HCT116 (cell line): ENCODE results near the gene MADCAM1. TPM values are rescaled to one million over a fixed set of nuclear protein-coding genes. Genes with fewer than 3 reads are reported as not detected.
A peak's percentile ranks its signal among the peaks of the same experiment; 100 is the strongest.

Experiments
- ATAC-seq: fragments of 200-7000 bp; cut with Tn5 transposase; 2 replicates; pipeline ENCODE4 v1.9.1; 2020; ENCODE audit warnings: mild to moderate bottlenecking, moderate library complexity
- BruUV-seq: library from RNA; stranded (reverse); fragments of 400-500 nt; replicated peaks from 2 replicates; lab custom pipeline; 2021; lab: Mats Ljungman, UMichigan
- CTCF ChIA-PET: fragments of 300-600 bp; sonication (Branson Sonifier 250); formaldehyde crosslinking; loops from one replicate; lab custom pipeline; 2021; ENCODE audit warnings: antibody characterized with exemption; lab: Charles Lee
- POLR2A ChIA-PET: fragments of 300-600, 350-600 bp; sonication (Branson Sonifier 250); formaldehyde crosslinking; loops from one replicate; lab custom pipeline; 2021; ENCODE audit warnings: antibody characterized with exemption; lab: Charles Lee
- RAD21 ChIA-PET, 2 experiments: fragments of 300-600 bp; sonication (Branson Sonifier 250); formaldehyde crosslinking; loops; one replicate each; lab custom pipeline; 2023; ENCODE audit warnings: low total read pairs in 2 of 2; ENCODE audit not compliant: uncharacterized antibody in 2 of 2, unreplicated experiment in 2 of 2, low non-redundant PET in 1 of 2; lab: Charles Lee
- DNase-seq: peaks from one replicate; pipeline ENCODE4 v3.0.0-alpha.2; 2010; ENCODE audit warnings: low read depth, low spot score
- H2AFZ ChIP-seq: fragments of 200-600 bp; shearing (Covaris generic), sonication (generic); 2 replicates; pipeline ENCODE4 v1.6.1; 2017; ENCODE audit warnings: low read depth, mixed run types, mixed read lengths, antibody characterized with exemption, low read length; ENCODE audit not compliant: poor library complexity, severe bottlenecking
- H3K27ac ChIP-seq: 2 replicates; pipeline ENCODE4 v1.5.1; 2012; ENCODE audit warnings: low read depth, low read length
- H3K27me3 ChIP-seq: fragments of 200-600 bp; sonication (generic); 2 replicates; pipeline ENCODE4 v1.6.1; 2016; ENCODE audit warnings: mixed run types, low read length, mixed read lengths; ENCODE audit not compliant: insufficient read depth
- H3K36me3 ChIP-seq, 2 experiments: fragments of 200-500 bp in 1 of 2; fragments of 200-600 bp in 1 of 2; sonication (Bioruptor generic) in 1 of 2; sonication (generic) in 1 of 2; 2 replicates each; pipeline versions ENCODE4 v1.5.1 to v1.6.1; 2014 to 2016; ENCODE audit warnings: low read length in 2 of 2, inconsistent platforms in 1 of 2, mixed read lengths in 1 of 2, mixed run types in 1 of 2; ENCODE audit not compliant: insufficient read depth in 2 of 2, control insufficient read depth in 1 of 2
- H3K4me1 ChIP-seq, 2 experiments: fragments of 200-600 bp in 1 of 2; sonication (generic) in 1 of 2; 2 replicates each; pipeline versions ENCODE4 v1.5.1 to v1.6.1; 2012 to 2017; ENCODE audit warnings: low read length in 2 of 2, inconsistent platforms in 1 of 2, mild to moderate bottlenecking in 1 of 2, mixed read lengths in 1 of 2, mixed run types in 1 of 2, moderate library complexity in 1 of 2; ENCODE audit not compliant: insufficient read depth in 2 of 2, control insufficient read depth in 1 of 2
- H3K4me2 ChIP-seq: fragments of 200-600 bp; sonication (generic); 2 replicates; pipeline ENCODE4 v1.6.1; 2017; ENCODE audit warnings: mixed run types, low read length, mixed read lengths
- H3K4me3 ChIP-seq, 2 experiments: fragments of 200-600 bp in 1 of 2; sonication (generic) in 1 of 2; replicated peaks in 1 of 2; 2 replicates each; pipeline ENCODE4 v1.5.1; 2011 to 2016; ENCODE audit warnings: low read length in 2 of 2, control low read depth in 1 of 2, low read depth in 1 of 2, mild to moderate bottlenecking in 1 of 2, mixed read lengths in 1 of 2, mixed run types in 1 of 2
- H3K79me2 ChIP-seq: fragments of 200-600 bp; sonication (generic); 2 replicates; pipeline ENCODE4 v1.6.1; 2017; ENCODE audit warnings: mild to moderate bottlenecking, mixed run types, low read length, moderate library complexity, mixed read lengths; ENCODE audit not compliant: insufficient read depth
- H3K9ac ChIP-seq: fragments of 200-600 bp; sonication (generic); 2 replicates; pipeline ENCODE4 v1.6.1; 2016; ENCODE audit warnings: low read length, mixed read lengths
- H3K9me2 ChIP-seq: fragments of 200-600 bp; sonication (generic), shearing (Covaris generic); 2 replicates; pipeline ENCODE4 v1.6.1; 2017; ENCODE audit warnings: mixed run types, mild to moderate bottlenecking, moderate library complexity; ENCODE audit not compliant: insufficient read depth
- H3K9me3 ChIP-seq, 2 experiments: fragments of 200-500 bp in 1 of 2; fragments of 200-600 bp in 1 of 2; sonication (Bioruptor generic) in 1 of 2; sonication (generic) in 1 of 2; 2 replicates each; pipeline ENCODE4 v1.6.1; 2014 to 2017; ENCODE audit warnings: low read length in 2 of 2, mixed read lengths in 2 of 2, inconsistent platforms in 1 of 2, low read depth in 1 of 2, mild to moderate bottlenecking in 1 of 2, mixed run types in 1 of 2, moderate library complexity in 1 of 2; ENCODE audit not compliant: control insufficient read depth in 1 of 2, insufficient read depth in 1 of 2
- H4K20me1 ChIP-seq: fragments of 200-600 bp; sonication (generic), shearing (Covaris generic); 2 replicates; pipeline ENCODE4 v1.6.1; 2017; ENCODE audit warnings: mixed run types, mild to moderate bottlenecking, moderate library complexity; ENCODE audit not compliant: insufficient read depth
- CBX3 ChIP-seq: IDR thresholded peaks from 2 replicates; pipeline ENCODE4 v1.6.1; 2012; ENCODE audit warnings: low read depth
- CEBPB ChIP-seq: IDR thresholded peaks from 2 replicates; pipeline ENCODE4 v1.6.1; 2012; ENCODE audit warnings: low read depth
- EGR1 ChIP-seq: IDR thresholded peaks from 2 replicates; pipeline ENCODE4 v1.6.1; 2012; ENCODE audit warnings: low read depth
- ELF1 ChIP-seq: IDR thresholded peaks from 2 replicates; pipeline ENCODE4 v1.6.1; 2012; ENCODE audit warnings: low read depth, borderline replicate concordance
- EZH2phosphoT487 ChIP-seq: fragments of 200-600 bp; IDR thresholded peaks from 2 replicates; pipeline ENCODE4 v1.6.1; 2018; ENCODE audit warnings: antibody characterized with exemption, borderline replicate concordance
- JUND ChIP-seq: IDR thresholded peaks from 2 replicates; pipeline ENCODE4 v1.6.1; 2012
- RAD21 ChIP-seq: IDR thresholded peaks from 2 replicates; pipeline ENCODE4 v1.6.1; 2012; ENCODE audit warnings: low read depth, mild to moderate bottlenecking
- SP1 ChIP-seq: IDR thresholded peaks from 2 replicates; pipeline ENCODE4 v1.6.1; 2012; ENCODE audit warnings: low read depth
- SRF ChIP-seq: IDR thresholded peaks from 2 replicates; pipeline ENCODE4 v1.6.1; 2012; ENCODE audit warnings: low read depth
- YY1 ChIP-seq: IDR thresholded peaks from 2 replicates; pipeline ENCODE4 v1.6.1; 2011; ENCODE audit warnings: low read length, low read depth, moderate library complexity, mild to moderate bottlenecking; ENCODE audit not compliant: insufficient replicate concordance; ENCODE audit errors: extremely low read depth
- ZFX ChIP-seq: fragments of 450-650 bp; IDR thresholded peaks from 2 replicates; pipeline ENCODE4 v1.6.1; 2017
- ZNF274 ChIP-seq: fragments of 200-500 bp; sonication (Bioruptor generic); IDR thresholded peaks from 2 replicates; pipeline ENCODE4 v1.6.1; 2014; ENCODE audit warnings: mild to moderate bottlenecking, low read depth, low read length, inconsistent platforms
- intact Hi-C: fragments of 100-400 bp; cut with micrococcal nuclease; formaldehyde crosslinking; loops from 2 replicates; pipeline ENCODE4 v1.10.0; 2022
- total RNA-seq: library from RNA; stranded (reverse); gene quantifications from one replicate; pipeline ENCODE4 v1.2.1, GENCODE V29; 2021; ENCODE audit not compliant: unreplicated experiment
- TF ChIP-seq, protein P1 (sequence below): IDR thresholded peaks from 2 replicates; pipeline ENCODE4 v1.6.1; 2012
- TF ChIP-seq, protein P2 (sequence below): IDR thresholded peaks from 2 replicates; pipeline ENCODE4 v1.6.1; 2011; ENCODE audit warnings: mild to moderate bottlenecking, low read length, moderate library complexity; ENCODE audit not compliant: insufficient replicate concordance; ENCODE audit errors: extremely low read depth
- TF ChIP-seq, protein P3 (sequence below), 3 experiments: fragments of 200-600 bp in 1 of 3; sonication (generic) in 1 of 3; IDR thresholded peaks in 2 of 3; conservative IDR thresholded peaks in 1 of 3; 2 replicates each; pipeline ENCODE4 v1.5.1; 2012 to 2017; ENCODE audit warnings: low read depth in 2 of 3, low read length in 2 of 3, antibody characterized with exemption in 1 of 3, borderline replicate concordance in 1 of 3, control low read depth in 1 of 3, mild to moderate bottlenecking in 1 of 3, mixed read lengths in 1 of 3, mixed run types in 1 of 3, moderate library complexity in 1 of 3; ENCODE audit not compliant: insufficient read depth in 1 of 3

The MADCAM1 gene
- total RNA-seq, 1 experiment from 2014 or later, result 0.57 TPM

DNA sequence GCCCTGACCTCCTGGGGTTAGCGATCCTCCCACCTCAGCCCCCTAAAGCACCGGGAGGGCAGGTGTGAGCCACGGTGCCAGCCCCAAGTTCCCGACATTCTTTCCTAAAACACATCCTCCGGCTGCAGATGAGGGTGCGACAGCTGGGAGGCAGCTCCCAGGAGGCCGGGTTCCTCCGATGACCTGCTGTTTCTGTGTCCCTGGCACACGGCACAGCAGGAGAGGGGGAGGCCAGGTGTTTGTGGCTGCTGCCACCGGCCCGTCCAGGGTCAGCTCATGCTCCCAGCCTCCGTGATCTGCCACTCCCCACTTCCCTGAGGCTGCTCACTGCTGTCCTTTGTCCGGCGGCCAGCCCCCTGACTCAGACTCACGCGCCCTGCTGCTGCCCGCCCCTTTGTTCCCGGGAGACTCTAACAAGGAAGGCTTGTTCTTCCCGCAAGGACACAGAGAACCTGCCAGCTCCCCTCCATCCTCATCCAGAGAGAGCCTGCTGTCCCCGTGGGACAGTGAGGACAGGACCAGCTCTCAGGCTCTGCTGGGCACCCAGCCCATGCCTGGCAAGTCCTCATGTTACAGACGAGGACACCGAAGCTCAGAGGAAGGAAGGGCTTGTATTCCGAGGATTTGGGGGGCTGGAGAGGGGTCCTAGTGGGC lies 10.6 kb upstream of the MADCAM1 start:
- H3K27ac ChIP-seq, result no peak overlapping the region
- peaks cover 0 to 11% of the 10 kb centered on the region in 2 experiments; a peak in 1 of 4 replicates for H3K9me3 ChIP-seq
- no peaks in the 10 kb centered on the region for H3K9me2 ChIP-seq
- intact Hi-C loops, result no loop called here
- peaks cover 6 to 11% of the 10 kb centered on the region in 2 experiments for H3K4me1 ChIP-seq
- BruUV-seq, result no TSS peak
- no peaks in the 10 kb centered on the region for H3K79me2 ChIP-seq
- TF ChIP-seq ZNF274, result no peak
- TF ChIP-seq SP1, result no peak
- TF ChIP-seq, protein P1, sequence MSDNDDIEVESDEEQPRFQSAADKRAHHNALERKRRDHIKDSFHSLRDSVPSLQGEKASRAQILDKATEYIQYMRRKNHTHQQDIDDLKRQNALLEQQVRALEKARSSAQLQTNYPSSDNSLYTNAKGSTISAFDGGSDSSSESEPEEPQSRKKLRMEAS, result no peak
- no peak for TF ChIP-seq ZFX
- TF ChIP-seq JUND, result no peak
- TF ChIP-seq SRF, result no peak
- no peak for TF ChIP-seq ELF1
- no peak for ATAC-seq
- ChIA-PET RAD21 (no interaction called here), CTCF (no interaction called here), POLR2A (no interaction called here)
- no peaks in the 10 kb centered on the region for H3K27me3 ChIP-seq
- H3K9ac ChIP-seq, result no peak overlapping the region
- DNase-seq, result no peak
- H3K36me3 ChIP-seq, result no peaks in the 10 kb centered on the region
- H4K20me1 ChIP-seq, result no peaks in the 10 kb centered on the region
- H2AFZ ChIP-seq, result no peak overlapping the region
- H3K4me3 ChIP-seq, result no peak overlapping the region
- H3K4me2 ChIP-seq, result no peak overlapping the region

DNA sequence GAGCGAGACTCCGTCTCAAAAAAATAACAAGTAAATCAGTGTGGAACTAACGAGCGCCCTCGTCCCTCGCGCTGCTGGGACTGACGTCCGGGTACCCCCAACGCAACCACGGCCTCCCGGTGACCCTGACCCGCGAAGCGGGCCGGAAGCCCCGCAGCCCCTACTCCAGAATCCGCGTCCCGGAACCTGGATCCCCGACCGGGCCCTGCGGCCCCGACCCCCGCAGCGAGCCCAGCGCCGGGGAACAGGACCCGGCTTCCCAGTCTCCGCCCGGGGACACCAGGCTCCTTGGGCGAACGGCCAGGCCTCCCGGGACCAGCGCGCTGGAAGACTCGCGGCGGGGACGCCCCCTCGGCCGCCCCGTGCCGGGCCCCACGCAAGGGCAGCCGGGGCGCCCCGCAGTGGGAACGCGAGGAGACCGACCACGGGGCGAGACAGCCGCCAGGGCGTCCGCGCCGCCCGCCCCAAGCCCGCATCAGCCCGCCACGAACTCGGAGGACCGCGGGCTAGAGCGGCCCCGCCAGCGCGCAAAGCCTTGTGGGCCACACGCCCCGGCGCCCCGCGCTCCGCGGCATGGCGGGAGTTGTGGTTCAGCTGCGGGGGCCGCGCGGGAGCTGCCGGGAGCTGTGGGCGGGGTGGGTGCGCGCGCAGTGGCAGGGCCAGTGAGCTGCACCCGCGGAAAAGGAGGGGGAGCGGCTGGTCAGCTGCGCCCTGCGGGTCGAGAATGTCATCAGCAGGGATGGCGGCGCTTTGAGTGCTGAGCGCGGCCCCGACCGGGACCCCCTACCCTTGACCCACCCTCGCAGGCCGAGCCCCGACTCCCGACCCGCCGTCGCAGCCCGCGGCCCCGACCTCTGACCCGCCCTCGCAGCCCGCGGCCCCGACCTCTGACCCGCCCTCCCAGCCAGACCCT lies 7.5 kb upstream of the MADCAM1 start:
- no peaks in the 10 kb centered on the region for H4K20me1 ChIP-seq
- ChIA-PET CTCF (interaction anchor here (0.6 to 0.9 kb wide), 3 partner anchors 9 to 22 kb away, joined by 3 to 6 read pairs (median 4); no protein-coding TSS in a partner anchor), POLR2A (interaction anchor here (0.6 to 0.9 kb wide), 2 partner anchors 18 to 201 kb away, joined by 3 to 4 read pairs; no protein-coding TSS in a partner anchor), RAD21 (no interaction called here)
- H3K4me1 ChIP-seq, result peaks cover 6 to 11% of the 10 kb centered on the region in 2 experiments
- no peak overlapping the region for H2AFZ ChIP-seq
- H3K9me3 ChIP-seq, result no peaks in the 10 kb centered on the region; a peak in 1 of 4 replicates
- H3K79me2 ChIP-seq, result no peaks in the 10 kb centered on the region
- H3K27ac ChIP-seq, result peak overlapping the region; percentile 100
- no TSS peak for BruUV-seq
- ATAC-seq, result peak; percentile 94
- DNase-seq, result peak; percentile 84
- no peaks in the 10 kb centered on the region for H3K36me3 ChIP-seq
- H3K9me2 ChIP-seq, result no peaks in the 10 kb centered on the region
- H3K27me3 ChIP-seq, result no peaks in the 10 kb centered on the region
- intact Hi-C loops, result no loop called here
- peak overlapping the region; percentile 79 to 85 for H3K4me3 ChIP-seq
- H3K4me2 ChIP-seq, result peak overlapping the region; percentile 85
- peak overlapping the region; percentile 98 for H3K9ac ChIP-seq
- TF ChIP-seq, protein P2, sequence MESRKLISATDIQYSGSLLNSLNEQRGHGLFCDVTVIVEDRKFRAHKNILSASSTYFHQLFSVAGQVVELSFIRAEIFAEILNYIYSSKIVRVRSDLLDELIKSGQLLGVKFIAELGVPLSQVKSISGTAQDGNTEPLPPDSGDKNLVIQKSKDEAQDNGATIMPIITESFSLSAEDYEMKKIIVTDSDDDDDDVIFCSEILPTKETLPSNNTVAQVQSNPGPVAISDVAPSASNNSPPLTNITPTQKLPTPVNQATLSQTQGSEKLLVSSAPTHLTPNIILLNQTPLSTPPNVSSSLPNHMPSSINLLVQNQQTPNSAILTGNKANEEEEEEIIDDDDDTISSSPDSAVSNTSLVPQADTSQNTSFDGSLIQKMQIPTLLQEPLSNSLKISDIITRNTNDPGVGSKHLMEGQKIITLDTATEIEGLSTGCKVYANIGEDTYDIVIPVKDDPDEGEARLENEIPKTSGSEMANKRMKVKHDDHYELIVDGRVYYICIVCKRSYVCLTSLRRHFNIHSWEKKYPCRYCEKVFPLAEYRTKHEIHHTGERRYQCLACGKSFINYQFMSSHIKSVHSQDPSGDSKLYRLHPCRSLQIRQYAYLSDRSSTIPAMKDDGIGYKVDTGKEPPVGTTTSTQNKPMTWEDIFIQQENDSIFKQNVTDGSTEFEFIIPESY, result peak; percentile 51
- TF ChIP-seq CBX3 (no peak), RAD21 (no peak), YY1 (peak; percentile 88), EGR1 (peak; percentile 68), EZH2phosphoT487 (no peak), CEBPB (no peak)
- TF ChIP-seq, protein P3, sequence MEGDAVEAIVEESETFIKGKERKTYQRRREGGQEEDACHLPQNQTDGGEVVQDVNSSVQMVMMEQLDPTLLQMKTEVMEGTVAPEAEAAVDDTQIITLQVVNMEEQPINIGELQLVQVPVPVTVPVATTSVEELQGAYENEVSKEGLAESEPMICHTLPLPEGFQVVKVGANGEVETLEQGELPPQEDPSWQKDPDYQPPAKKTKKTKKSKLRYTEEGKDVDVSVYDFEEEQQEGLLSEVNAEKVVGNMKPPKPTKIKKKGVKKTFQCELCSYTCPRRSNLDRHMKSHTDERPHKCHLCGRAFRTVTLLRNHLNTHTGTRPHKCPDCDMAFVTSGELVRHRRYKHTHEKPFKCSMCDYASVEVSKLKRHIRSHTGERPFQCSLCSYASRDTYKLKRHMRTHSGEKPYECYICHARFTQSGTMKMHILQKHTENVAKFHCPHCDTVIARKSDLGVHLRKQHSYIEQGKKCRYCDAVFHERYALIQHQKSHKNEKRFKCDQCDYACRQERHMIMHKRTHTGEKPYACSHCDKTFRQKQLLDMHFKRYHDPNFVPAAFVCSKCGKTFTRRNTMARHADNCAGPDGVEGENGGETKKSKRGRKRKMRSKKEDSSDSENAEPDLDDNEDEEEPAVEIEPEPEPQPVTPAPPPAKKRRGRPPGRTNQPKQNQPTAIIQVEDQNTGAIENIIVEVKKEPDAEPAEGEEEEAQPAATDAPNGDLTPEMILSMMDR (IDR thresholded peaks at IDR 0.05 in 2 of 3, conservative IDR thresholded peaks at IDR 0.05 in 1 of 3; ENCODE audit: borderline replicate concordance in 1 of 3, insufficient read depth in 1 of 3, low read depth in 2 of 3, low read length in 2 of 3), result no peak
